Transverse colon (tissue), 4 donors: ENCODE measurements around the gene ARFGEF2. TPM values are rescaled to one million over a fixed set of nuclear protein-coding genes. Genes with fewer than 3 reads are reported as not detected.
"Not testable (repeated sequence)": the region's sequence is repeated elsewhere in the genome, so short reads cannot be mapped to it uniquely, and the experiment has no call there.

ENCODE experiments used
- DNase-seq: peaks from one replicate; pipeline ENCODE4 v3.0.0-alpha.2; 2019
- H3K27ac ChIP-seq, 4 donors: fragments of 200-600 bp; sonication (generic); 2 replicates each; pipeline ENCODE4 v1.5.1; 2016 to 2018; ENCODE audit warnings: inconsistent platforms in 4 of 4
- H3K27me3 ChIP-seq: fragments of 200-600 bp; sonication (generic); 2 replicates; pipeline ENCODE4 v1.5.1; 2017; ENCODE audit warnings: inconsistent platforms
- H3K36me3 ChIP-seq, 4 donors: fragments of 200-600 bp; sonication (generic); 2 replicates each; pipeline ENCODE4 v1.5.1; 2017 to 2019; ENCODE audit warnings: inconsistent platforms in 4 of 4
- H3K4me1 ChIP-seq, 4 donors: fragments of 200-600 bp; sonication (generic); 2 replicates each; pipeline ENCODE4 v1.5.1; 2017 to 2020; ENCODE audit warnings: inconsistent platforms in 4 of 4
- H3K4me3 ChIP-seq, 4 donors: fragments of 200-600 bp; sonication (generic); 1 replicate in 1 of 4; 2 replicates in 3 of 4; pipeline versions ENCODE4 v1.5.1 to v1.6.1; 2017 to 2019; ENCODE audit warnings: inconsistent platforms in 4 of 4
- H3K9me3 ChIP-seq, 2 donors: fragments of 200-600 bp; sonication (generic); 2 replicates each; pipeline ENCODE4 v1.5.1; 2017 to 2019; ENCODE audit warnings: inconsistent platforms in 2 of 2
- CTCF ChIP-seq, 5 experiments: fragments of 200-600 bp in 3 of 5; fragments of 450-650 bp in 2 of 5; sonication (generic) in 3 of 5; IDR thresholded peaks; 1 replicate in 2 of 5; 2 replicates in 3 of 5; pipeline ENCODE4 v1.5.1; 2016 to 2017; ENCODE audit warnings: antibody characterized with exemption in 5 of 5, inconsistent platforms in 3 of 5, mild to moderate bottlenecking in 2 of 5, moderate library complexity in 1 of 5
- EP300 ChIP-seq: sonication (generic); formaldehyde crosslinking; IDR thresholded peaks from one replicate; pipeline ENCODE4 v1.6.1; 2017; ENCODE audit warnings: antibody characterized with exemption, low read depth
- POLR2A ChIP-seq: fragments of 450-650 bp; IDR thresholded peaks from one replicate; pipeline ENCODE4 v1.6.1; 2016; ENCODE audit warnings: antibody characterized with exemption, mild to moderate bottlenecking, moderate library complexity
- POLR2AphosphoS5 ChIP-seq, 3 donors: sonication (generic); formaldehyde crosslinking; IDR thresholded peaks; one replicate each; pipeline ENCODE4 v1.6.1; 2016; ENCODE audit warnings: antibody characterized with exemption in 3 of 3
- WGBS, 2 donors: methylation state at CpG; one replicate each; pipeline ENCODE4 v1.1.5; 2018; ENCODE audit warnings: low coverage in 1 of 2; 5-methylcytosine and 5-hydroxymethylcytosine counted together
- in situ Hi-C, 4 donors: fragments of 200-750 bp; cut with MboI; loops; one replicate each; pipeline versions ENCODE4 v1.15.0 to v1.15.1; 2017; ENCODE audit warnings: low sequenced_read_pairs in 3 of 4, low pct_ligation_motif_present in 1 of 4, low pct_unique_long_range_greater_than_20kb in 1 of 4
- intact Hi-C: fragments of 100-400 bp; cut with DNase I; formaldehyde crosslinking; loops from one replicate; pipeline ENCODE4 v1.15.1; 2023; ENCODE audit warnings: low total_unique reads
- total RNA-seq, 4 donors: library from RNA; depleted of rRNA; stranded (reverse); fragments of >200 nt; gene quantifications; one replicate each; pipeline ENCODE4 v1.1.0, GENCODE V29; 2016

Gene ARFGEF2
- total RNA-seq, 4 donors from 2014 or later, result 52.5 to 69.5 (median 68.5) TPM

- Histone ChIP-seq H3K27ac (peak overlapping the region; percentile 82 to 88 (median 84)), H3K9me3 (no peaks in the 10 kb centered on the region), H3K4me1 (peaks cover 41 to 83% (median 66%) of the 10 kb centered on the region in 4 donors), H3K36me3 (no peaks in the 10 kb centered on the region), H3K4me3 (no peak overlapping the region), H3K27me3 (no peaks in the 10 kb centered on the region)
- DNase-seq, result no peak
- 79 to 89% methylated on average over 7 of the region's 7 CpGs for WGBS, 2 donors
- intact Hi-C loops, result no loop called here
- no peak for TF ChIP-seq CTCF (IDR thresholded peaks at IDR 0.05)
- TF ChIP-seq EP300, result no peak
- in situ Hi-C loops, result no loop called here
These were observed 9.4 kb downstream of the ARFGEF2 start for GRCh38 chr20:48930878-48931277.

GRCh38 chr20:48931527-48932374, 10.2 kb downstream of the ARFGEF2 start:
- 96 to 100% methylated on average over 4 to 9 of the region's 9 CpGs for WGBS, 2 donors
- in situ Hi-C loops, result no loop called here
- H3K27me3 ChIP-seq, result no peaks in the 10 kb centered on the region
- peak overlapping the region; percentile 82 to 88 (median 84) for H3K27ac ChIP-seq
- no peaks in the 10 kb centered on the region for H3K36me3 ChIP-seq
- peaks cover 38 to 76% (median 63%) of the 10 kb centered on the region in 4 donors for H3K4me1 ChIP-seq
- no peak overlapping the region for H3K4me3 ChIP-seq
- intact Hi-C loops, result no loop called here
- TF ChIP-seq CTCF (IDR thresholded peaks at IDR 0.05) (no peak), POLR2A (no peak), POLR2AphosphoS5 (IDR thresholded peaks at IDR 0.05) (no peak), EP300 (no peak)
- DNase-seq, result no peak
- H3K9me3 ChIP-seq, result no peaks in the 10 kb centered on the region

- H3K27me3 ChIP-seq, result no peaks in the 10 kb centered on the region
- WGBS, 2 donors, result 59 to 63% methylated on average over 2 to 8 of the region's 8 CpGs
- TF ChIP-seq EP300 (no peak), POLR2A (no peak)
- peaks cover 36 to 76% (median 61%) of the 10 kb centered on the region in 4 donors for H3K4me1 ChIP-seq
- no peak for DNase-seq
- H3K36me3 ChIP-seq, result no peaks in the 10 kb centered on the region
- intact Hi-C loops, result no loop called here
- peak overlapping the region; percentile 82 to 88 (median 84) for H3K27ac ChIP-seq
- H3K9me3 ChIP-seq, result no peaks in the 10 kb centered on the region
- H3K4me3 ChIP-seq, result peak overlapping the region in 1 of 4 donors; percentile 1
- in situ Hi-C loops, result no loop called here
These were observed 10.9 kb downstream of the ARFGEF2 start for GRCh38 chr20:48932375-48932941.

- Histone ChIP-seq H3K27me3 (no peaks in the 10 kb centered on the region), H3K4me3 (peak overlapping the region in 1 of 4 donors; percentile 1), H3K4me1 (peaks cover 36 to 78% (median 63%) of the 10 kb centered on the region in 4 donors), H3K9me3 (no peaks in the 10 kb centered on the region), H3K27ac (peak overlapping the region; percentile 82 to 88 (median 84)), H3K36me3 (no peaks in the 10 kb centered on the region)
- DNase-seq, result peak; percentile 89
- intact Hi-C loops, result no loop called here
- TF ChIP-seq EP300, result peak; percentile 61
- TF ChIP-seq POLR2A, result no peak
- TF ChIP-seq POLR2AphosphoS5 (IDR thresholded peaks at IDR 0.05), result peak; percentile 43 to 81 (median 69)
- TF ChIP-seq CTCF (IDR thresholded peaks at IDR 0.05), result peak in 3 of 5 experiments; percentile 24 to 51 (median 35)
- in situ Hi-C loops, result no loop called here
- WGBS, 2 donors, result 44 to 46% methylated on average over 3 to 15 of the region's 15 CpGs
These were observed 11.7 kb downstream of the ARFGEF2 start for GRCh38 chr20:48933017-48933766.

GRCh38 chr20:48934273-48934877, 12.9 kb downstream of the ARFGEF2 start:
- DNase-seq, H3K36me3 ChIP-seq, H3K9me3 ChIP-seq, H3K27me3 ChIP-seq, in situ Hi-C loops, H3K4me3 ChIP-seq, intact Hi-C loops: not testable (repeated sequence)
- WGBS, 2 donors, result 93 to 98% methylated on average over 5 of the region's 5 CpGs
- Histone ChIP-seq H3K27ac (peak overlapping the region; percentile 60 to 88 (median 84)), H3K4me1 (peaks cover 28 to 77% (median 56%) of the 10 kb centered on the region in 4 donors)

- H3K36me3 ChIP-seq, DNase-seq, intact Hi-C loops, H3K27me3 ChIP-seq, H3K4me3 ChIP-seq, H3K9me3 ChIP-seq, in situ Hi-C loops: not testable (repeated sequence)
- Histone ChIP-seq H3K27ac (peak overlapping the region in 3 of 4 donors; percentile 60 to 88 (median 86)), H3K4me1 (peaks cover 22 to 71% (median 50%) of the 10 kb centered on the region in 4 donors)
- 35 to 53% methylated on average over 4 to 7 of the region's 7 CpGs for WGBS, 2 donors
These were observed 13.5 kb downstream of the ARFGEF2 start for GRCh38 chr20:48934966-48935365.
